ENCODE data around the gene TTC39A. TPM values are rescaled to one million over a fixed set of nuclear protein-coding genes. Genes with fewer than 3 reads are reported as not detected.
A peak's percentile ranks its signal among the peaks of the same experiment; 100 is the strongest.

Gene TTC39A
- total RNA-seq, 1 experiment from 2014 or later, result 8.3 TPM

GRCh38 chr1:51296383-51297357, 33.7 kb downstream of the TTC39A start:
- ChIA-PET CTCF (interaction anchor here (0.6 to 1.0 kb wide), 6 partner anchors 11 to 99 kb away, joined by 3 to 10 read pairs (median 4); no protein-coding TSS in a partner anchor), POLR2A (interaction anchor here (0.6 kb wide), 1 partner anchor 9 kb away, joined by 3 read pairs; no protein-coding TSS in a partner anchor)
- TF ChIP-seq POLR2AphosphoS5 (IDR thresholded peaks at IDR 0.05; ENCODE audit: low read depth, low read length), result no peak; the same call in 1 of the 2 replicates
- TF ChIP-seq SIN3A (IDR thresholded peaks at IDR 0.05; ENCODE audit: borderline replicate concordance, insufficient read depth, low read depth, low read length), result no peak
- TF ChIP-seq CTCF (IDR thresholded peaks at IDR 0.05), result peak; percentile 98
- TF ChIP-seq, protein P1, sequence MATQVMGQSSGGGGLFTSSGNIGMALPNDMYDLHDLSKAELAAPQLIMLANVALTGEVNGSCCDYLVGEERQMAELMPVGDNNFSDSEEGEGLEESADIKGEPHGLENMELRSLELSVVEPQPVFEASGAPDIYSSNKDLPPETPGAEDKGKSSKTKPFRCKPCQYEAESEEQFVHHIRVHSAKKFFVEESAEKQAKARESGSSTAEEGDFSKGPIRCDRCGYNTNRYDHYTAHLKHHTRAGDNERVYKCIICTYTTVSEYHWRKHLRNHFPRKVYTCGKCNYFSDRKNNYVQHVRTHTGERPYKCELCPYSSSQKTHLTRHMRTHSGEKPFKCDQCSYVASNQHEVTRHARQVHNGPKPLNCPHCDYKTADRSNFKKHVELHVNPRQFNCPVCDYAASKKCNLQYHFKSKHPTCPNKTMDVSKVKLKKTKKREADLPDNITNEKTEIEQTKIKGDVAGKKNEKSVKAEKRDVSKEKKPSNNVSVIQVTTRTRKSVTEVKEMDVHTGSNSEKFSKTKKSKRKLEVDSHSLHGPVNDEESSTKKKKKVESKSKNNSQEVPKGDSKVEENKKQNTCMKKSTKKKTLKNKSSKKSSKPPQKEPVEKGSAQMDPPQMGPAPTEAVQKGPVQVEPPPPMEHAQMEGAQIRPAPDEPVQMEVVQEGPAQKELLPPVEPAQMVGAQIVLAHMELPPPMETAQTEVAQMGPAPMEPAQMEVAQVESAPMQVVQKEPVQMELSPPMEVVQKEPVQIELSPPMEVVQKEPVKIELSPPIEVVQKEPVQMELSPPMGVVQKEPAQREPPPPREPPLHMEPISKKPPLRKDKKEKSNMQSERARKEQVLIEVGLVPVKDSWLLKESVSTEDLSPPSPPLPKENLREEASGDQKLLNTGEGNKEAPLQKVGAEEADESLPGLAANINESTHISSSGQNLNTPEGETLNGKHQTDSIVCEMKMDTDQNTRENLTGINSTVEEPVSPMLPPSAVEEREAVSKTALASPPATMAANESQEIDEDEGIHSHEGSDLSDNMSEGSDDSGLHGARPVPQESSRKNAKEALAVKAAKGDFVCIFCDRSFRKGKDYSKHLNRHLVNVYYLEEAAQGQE (IDR thresholded peaks at IDR 0.05; ENCODE audit: insufficient read depth in 1 of 2, low read depth in 2 of 2, low read length in 1 of 2), result no peak
- TF ChIP-seq TCF7L2 (IDR thresholded peaks at IDR 0.05; ENCODE audit: low read depth, low read length), result no peak
- in situ Hi-C loops (cut with HindIII; ENCODE audit: low pct_unique_long_range_greater_than_20kb, low sequenced_read_pairs), result no loop called here
- Histone ChIP-seq H3K36me3 (ENCODE audit: control insufficient read depth, insufficient read depth, low read length) (no peaks in the 10 kb centered on the region), H3K4me1 (ENCODE audit: control insufficient read depth, insufficient read depth, low read length) (peaks cover 12% of the 10 kb centered on the region; the same call in 1 of the 2 replicates), H3K27me3 (ENCODE audit: control insufficient read depth, insufficient read depth, low read length) (no peaks in the 10 kb centered on the region), H3K9me3 (ENCODE audit: control insufficient read depth, insufficient read depth, low read depth, low read length) (no peaks in the 10 kb centered on the region), H3K27ac (ENCODE audit: low read length) (peak overlapping the region; percentile 70), H3K4me3 (ENCODE audit: low read depth in 2 of 2, low read length in 2 of 2) (peak overlapping the region; percentile 27 to 50)
- DNase-seq (ENCODE audit: low read depth, low spot score), result peak; percentile 75
- peak; percentile 88 for ATAC-seq
- BruUV-seq (replicated peaks), result no TSS peak
- intact Hi-C loops (cut with micrococcal nuclease; ENCODE audit: unreplicated experiment), result no loop called here

- H3K4me1 ChIP-seq (ENCODE audit: control insufficient read depth, insufficient read depth, low read length), result peaks cover 12% of the 10 kb centered on the region; the same call in 1 of the 2 replicates
- no peaks in the 10 kb centered on the region for H3K36me3 ChIP-seq (ENCODE audit: control insufficient read depth, insufficient read depth, low read length)
- no peak overlapping the region for H3K27ac ChIP-seq (ENCODE audit: low read length)
- in situ Hi-C loops (cut with HindIII; ENCODE audit: low pct_unique_long_range_greater_than_20kb, low sequenced_read_pairs), result no loop called here
- POLR2A ChIA-PET, result no interaction called here
- TF ChIP-seq SIN3A (IDR thresholded peaks at IDR 0.05; ENCODE audit: borderline replicate concordance, insufficient read depth, low read depth, low read length) (no peak), CTCF (IDR thresholded peaks at IDR 0.05) (no peak), POLR2AphosphoS5 (IDR thresholded peaks at IDR 0.05; ENCODE audit: low read depth, low read length) (no peak), TCF7L2 (IDR thresholded peaks at IDR 0.05; ENCODE audit: low read depth, low read length) (no peak)
- TF ChIP-seq, protein P1 (IDR thresholded peaks at IDR 0.05; ENCODE audit: insufficient read depth in 1 of 2, low read depth in 2 of 2, low read length in 1 of 2), result no peak
- BruUV-seq (replicated peaks), result no TSS peak
- CTCF ChIA-PET, result no interaction called here
- no peaks in the 10 kb centered on the region for H3K27me3 ChIP-seq (ENCODE audit: control insufficient read depth, insufficient read depth, low read length)
- intact Hi-C loops (cut with micrococcal nuclease; ENCODE audit: unreplicated experiment), result no loop called here
- no peaks in the 10 kb centered on the region for H3K9me3 ChIP-seq (ENCODE audit: control insufficient read depth, insufficient read depth, low read depth, low read length)
- ATAC-seq, result no peak
- no peak for DNase-seq (ENCODE audit: low read depth, low spot score)
- no peak overlapping the region for H3K4me3 ChIP-seq (ENCODE audit: low read depth in 2 of 2, low read length in 2 of 2)
These were observed 34.4 kb downstream of the TTC39A start for GRCh38 chr1:51295926-51296325.

Data from Panc1 (cell line).